ENCODE data around the gene PKMYT1. TPM values are rescaled to one million over a fixed set of nuclear protein-coding genes. Genes with fewer than 3 reads are reported as not detected.

PKMYT1 gene
- total and polyA plus RNA-seq, 9 of the 15 experiments (the other 6 are each of a cell fraction or from before 2014, with no cell fraction given), result 8.7 to 201 (median 37.8) TPM

DNA sequence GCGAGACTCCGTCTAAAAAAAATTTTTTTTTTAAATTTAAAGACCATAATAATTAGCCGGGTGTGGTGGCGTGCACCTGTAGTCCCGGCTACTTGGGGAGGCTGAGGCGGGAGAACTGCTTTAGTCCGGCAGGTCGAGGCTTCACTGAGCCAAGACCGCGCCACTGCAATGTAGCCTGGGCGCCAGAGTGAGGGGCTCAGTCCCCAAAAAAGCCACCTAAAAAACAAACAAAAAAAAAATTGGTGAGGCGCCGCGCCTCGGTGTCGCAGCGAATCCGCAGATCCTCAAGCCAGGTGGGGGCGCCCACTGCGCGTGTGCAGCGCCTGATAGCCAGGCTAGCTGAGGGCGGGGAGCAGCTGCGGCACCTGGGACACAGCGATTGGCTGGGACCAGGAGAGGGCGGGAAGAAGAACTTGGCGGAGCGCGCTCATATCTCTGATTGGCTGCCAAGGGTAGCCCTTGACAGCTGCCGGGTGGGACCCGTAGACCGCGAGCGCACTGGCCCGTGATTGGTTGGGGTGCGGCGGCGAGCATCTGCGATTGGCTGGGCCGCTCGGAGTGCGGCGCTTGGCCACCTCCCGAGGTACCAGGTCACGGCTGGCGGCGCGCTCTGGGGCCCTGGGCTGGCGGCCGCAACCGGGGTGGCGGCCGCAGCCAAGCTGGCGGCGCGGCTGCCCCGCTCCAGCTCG is 23.5 kb upstream of the PKMYT1 start (continued):
- no peak for TF ChIP-seq NELFE (IDR thresholded peaks at IDR 0.05; ENCODE audit: insufficient read depth, insufficient read length)
- TF ChIP-seq, protein P1, sequence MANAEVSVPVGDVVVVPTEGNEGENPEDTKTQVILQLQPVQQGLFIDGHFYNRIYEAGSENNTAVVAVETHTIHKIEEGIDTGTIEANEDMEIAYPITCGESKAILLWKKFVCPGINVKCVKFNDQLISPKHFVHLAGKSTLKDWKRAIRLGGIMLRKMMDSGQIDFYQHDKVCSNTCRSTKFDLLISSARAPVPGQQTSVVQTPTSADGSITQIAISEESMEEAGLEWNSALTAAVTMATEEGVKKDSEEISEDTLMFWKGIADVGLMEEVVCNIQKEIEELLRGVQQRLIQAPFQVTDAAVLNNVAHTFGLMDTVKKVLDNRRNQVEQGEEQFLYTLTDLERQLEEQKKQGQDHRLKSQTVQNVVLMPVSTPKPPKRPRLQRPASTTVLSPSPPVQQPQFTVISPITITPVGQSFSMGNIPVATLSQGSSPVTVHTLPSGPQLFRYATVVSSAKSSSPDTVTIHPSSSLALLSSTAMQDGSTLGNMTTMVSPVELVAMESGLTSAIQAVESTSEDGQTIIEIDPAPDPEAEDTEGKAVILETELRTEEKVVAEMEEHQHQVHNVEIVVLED (CRISPR knock-in tag; IDR thresholded peaks at IDR 0.05), result no peak
- TF ChIP-seq, protein P2, sequence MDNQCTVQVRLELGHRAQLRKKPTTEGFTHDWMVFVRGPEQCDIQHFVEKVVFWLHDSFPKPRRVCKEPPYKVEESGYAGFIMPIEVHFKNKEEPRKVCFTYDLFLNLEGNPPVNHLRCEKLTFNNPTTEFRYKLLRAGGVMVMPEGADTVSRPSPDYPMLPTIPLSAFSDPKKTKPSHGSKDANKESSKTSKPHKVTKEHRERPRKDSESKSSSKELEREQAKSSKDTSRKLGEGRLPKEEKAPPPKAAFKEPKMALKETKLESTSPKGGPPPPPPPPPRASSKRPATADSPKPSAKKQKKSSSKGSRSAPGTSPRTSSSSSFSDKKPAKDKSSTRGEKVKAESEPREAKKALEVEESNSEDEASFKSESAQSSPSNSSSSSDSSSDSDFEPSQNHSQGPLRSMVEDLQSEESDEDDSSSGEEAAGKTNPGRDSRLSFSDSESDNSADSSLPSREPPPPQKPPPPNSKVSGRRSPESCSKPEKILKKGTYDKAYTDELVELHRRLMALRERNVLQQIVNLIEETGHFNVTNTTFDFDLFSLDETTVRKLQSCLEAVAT (IDR thresholded peaks at IDR 0.05), result peak in 1 of 2 experiments; percentile 68; a peak in 1 of 4 replicates
- TF ChIP-seq, protein P3, sequence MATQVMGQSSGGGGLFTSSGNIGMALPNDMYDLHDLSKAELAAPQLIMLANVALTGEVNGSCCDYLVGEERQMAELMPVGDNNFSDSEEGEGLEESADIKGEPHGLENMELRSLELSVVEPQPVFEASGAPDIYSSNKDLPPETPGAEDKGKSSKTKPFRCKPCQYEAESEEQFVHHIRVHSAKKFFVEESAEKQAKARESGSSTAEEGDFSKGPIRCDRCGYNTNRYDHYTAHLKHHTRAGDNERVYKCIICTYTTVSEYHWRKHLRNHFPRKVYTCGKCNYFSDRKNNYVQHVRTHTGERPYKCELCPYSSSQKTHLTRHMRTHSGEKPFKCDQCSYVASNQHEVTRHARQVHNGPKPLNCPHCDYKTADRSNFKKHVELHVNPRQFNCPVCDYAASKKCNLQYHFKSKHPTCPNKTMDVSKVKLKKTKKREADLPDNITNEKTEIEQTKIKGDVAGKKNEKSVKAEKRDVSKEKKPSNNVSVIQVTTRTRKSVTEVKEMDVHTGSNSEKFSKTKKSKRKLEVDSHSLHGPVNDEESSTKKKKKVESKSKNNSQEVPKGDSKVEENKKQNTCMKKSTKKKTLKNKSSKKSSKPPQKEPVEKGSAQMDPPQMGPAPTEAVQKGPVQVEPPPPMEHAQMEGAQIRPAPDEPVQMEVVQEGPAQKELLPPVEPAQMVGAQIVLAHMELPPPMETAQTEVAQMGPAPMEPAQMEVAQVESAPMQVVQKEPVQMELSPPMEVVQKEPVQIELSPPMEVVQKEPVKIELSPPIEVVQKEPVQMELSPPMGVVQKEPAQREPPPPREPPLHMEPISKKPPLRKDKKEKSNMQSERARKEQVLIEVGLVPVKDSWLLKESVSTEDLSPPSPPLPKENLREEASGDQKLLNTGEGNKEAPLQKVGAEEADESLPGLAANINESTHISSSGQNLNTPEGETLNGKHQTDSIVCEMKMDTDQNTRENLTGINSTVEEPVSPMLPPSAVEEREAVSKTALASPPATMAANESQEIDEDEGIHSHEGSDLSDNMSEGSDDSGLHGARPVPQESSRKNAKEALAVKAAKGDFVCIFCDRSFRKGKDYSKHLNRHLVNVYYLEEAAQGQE (IDR thresholded peaks at IDR 0.05; ENCODE audit: borderline replicate concordance), result peak; percentile 94
- TF ChIP-seq, protein P3 (CRISPR knock-in tag; IDR thresholded peaks at IDR 0.05; ENCODE audit: low read depth), result no peak
- TF ChIP-seq, protein P4, sequence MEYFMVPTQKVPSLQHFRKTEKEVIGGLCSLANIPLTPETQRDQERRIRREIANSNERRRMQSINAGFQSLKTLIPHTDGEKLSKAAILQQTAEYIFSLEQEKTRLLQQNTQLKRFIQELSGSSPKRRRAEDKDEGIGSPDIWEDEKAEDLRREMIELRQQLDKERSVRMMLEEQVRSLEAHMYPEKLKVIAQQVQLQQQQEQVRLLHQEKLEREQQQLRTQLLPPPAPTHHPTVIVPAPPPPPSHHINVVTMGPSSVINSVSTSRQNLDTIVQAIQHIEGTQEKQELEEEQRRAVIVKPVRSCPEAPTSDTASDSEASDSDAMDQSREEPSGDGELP (CRISPR knock-in tag; IDR thresholded peaks at IDR 0.05; ENCODE audit: borderline replicate concordance), result peak; percentile 96
- TF ChIP-seq, protein P5, sequence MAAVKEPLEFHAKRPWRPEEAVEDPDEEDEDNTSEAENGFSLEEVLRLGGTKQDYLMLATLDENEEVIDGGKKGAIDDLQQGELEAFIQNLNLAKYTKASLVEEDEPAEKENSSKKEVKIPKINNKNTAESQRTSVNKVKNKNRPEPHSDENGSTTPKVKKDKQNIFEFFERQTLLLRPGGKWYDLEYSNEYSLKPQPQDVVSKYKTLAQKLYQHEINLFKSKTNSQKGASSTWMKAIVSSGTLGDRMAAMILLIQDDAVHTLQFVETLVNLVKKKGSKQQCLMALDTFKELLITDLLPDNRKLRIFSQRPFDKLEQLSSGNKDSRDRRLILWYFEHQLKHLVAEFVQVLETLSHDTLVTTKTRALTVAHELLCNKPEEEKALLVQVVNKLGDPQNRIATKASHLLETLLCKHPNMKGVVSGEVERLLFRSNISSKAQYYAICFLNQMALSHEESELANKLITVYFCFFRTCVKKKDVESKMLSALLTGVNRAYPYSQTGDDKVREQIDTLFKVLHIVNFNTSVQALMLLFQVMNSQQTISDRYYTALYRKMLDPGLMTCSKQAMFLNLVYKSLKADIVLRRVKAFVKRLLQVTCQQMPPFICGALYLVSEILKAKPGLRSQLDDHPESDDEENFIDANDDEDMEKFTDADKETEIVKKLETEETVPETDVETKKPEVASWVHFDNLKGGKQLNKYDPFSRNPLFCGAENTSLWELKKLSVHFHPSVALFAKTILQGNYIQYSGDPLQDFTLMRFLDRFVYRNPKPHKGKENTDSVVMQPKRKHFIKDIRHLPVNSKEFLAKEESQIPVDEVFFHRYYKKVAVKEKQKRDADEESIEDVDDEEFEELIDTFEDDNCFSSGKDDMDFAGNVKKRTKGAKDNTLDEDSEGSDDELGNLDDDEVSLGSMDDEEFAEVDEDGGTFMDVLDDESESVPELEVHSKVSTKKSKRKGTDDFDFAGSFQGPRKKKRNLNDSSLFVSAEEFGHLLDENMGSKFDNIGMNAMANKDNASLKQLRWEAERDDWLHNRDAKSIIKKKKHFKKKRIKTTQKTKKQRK (IDR thresholded peaks at IDR 0.05; ENCODE audit: borderline replicate concordance, low read depth, low read length), result peak; percentile 61; the same call in 1 of the 2 replicates
